Spleen (tissue), 11 donors: ENCODE measurements around the gene PPP1R9A. TPM values are rescaled to one million over a fixed set of nuclear protein-coding genes. Genes with fewer than 3 reads are reported as not detected.

Source experiments
- DNase-seq: peaks from one replicate; pipeline ENCODE4 v3.0.0-alpha.2; 2020
- H3K27ac ChIP-seq, 8 donors: fragments of 200-600 bp; sonication (generic) in 7 of 8; 1 replicate in 4 of 8; 2 replicates in 4 of 8; pipeline versions ENCODE4 v1.5.0 to v1.8.0; 2016 to 2021; ENCODE audit warnings: inconsistent platforms in 4 of 8, mild to moderate bottlenecking in 4 of 8, moderate library complexity in 1 of 8
- H3K27me3 ChIP-seq, 7 donors: fragments of 200-600 bp; sonication (generic) in 6 of 7; replicated peaks in 1 of 7; 1 replicate in 4 of 7; 2 replicates in 3 of 7; pipeline versions ENCODE4 v1.5.0 to v1.8.0; 2016 to 2021; ENCODE audit warnings: inconsistent platforms in 3 of 7, mild to moderate bottlenecking in 1 of 7
- H3K36me3 ChIP-seq, 6 donors: fragments of 200-600 bp; sonication (generic) in 5 of 6; 1 replicate in 4 of 6; 2 replicates in 2 of 6; pipeline versions ENCODE4 v1.5.0 to v1.8.0; 2016 to 2021; ENCODE audit warnings: inconsistent platforms in 2 of 6
- H3K4me1 ChIP-seq, 6 donors: fragments of 200-600 bp; sonication (generic) in 5 of 6; 1 replicate in 3 of 6; 2 replicates in 3 of 6; pipeline versions ENCODE4 v1.5.0 to v1.8.0; 2016 to 2021; ENCODE audit warnings: inconsistent platforms in 3 of 6
- H3K4me3 ChIP-seq, 8 donors: fragments of 200-600 bp; sonication (generic) in 7 of 8; 1 replicate in 4 of 8; 2 replicates in 4 of 8; pipeline versions ENCODE4 v1.5.0 to v1.8.0; 2016 to 2021; ENCODE audit warnings: inconsistent platforms in 4 of 8, mild to moderate bottlenecking in 4 of 8, moderate library complexity in 2 of 8
- H3K9me3 ChIP-seq, 8 donors: fragments of 200-600 bp; sonication (generic) in 7 of 8; 1 replicate in 4 of 8; 2 replicates in 4 of 8; pipeline versions ENCODE4 v1.5.0 to v1.8.0; 2016 to 2021; ENCODE audit warnings: inconsistent platforms in 4 of 8
- POLR2A ChIP-seq, 3 donors: fragments of 450-650 bp; IDR thresholded peaks; one replicate each; pipeline ENCODE4 v1.5.1; 2017; ENCODE audit warnings: antibody characterized with exemption in 3 of 3, mild to moderate bottlenecking in 1 of 3
- POLR2AphosphoS5 ChIP-seq, 3 donors: sonication (generic); formaldehyde crosslinking; IDR thresholded peaks; one replicate each; pipeline ENCODE4 v1.5.1; 2017; ENCODE audit warnings: antibody characterized with exemption in 3 of 3
- WGBS, 5 donors: extraction: QIAGEN DNeasy Blood & Tissue Kit in 3 of 5; methylation state at CpG; one replicate each; pipeline versions ENCODE4 v1.1.5 to v1.1.7; 2013 to 2018; 5-methylcytosine and 5-hydroxymethylcytosine counted together
- intact Hi-C: fragments of 100-400 bp; cut with DNase I; formaldehyde crosslinking; loops from one replicate; pipeline ENCODE4 v1.15.0; 2023; ENCODE audit warnings: low total_unique reads
- polyA plus RNA-seq, 3 donors: library from polyadenylated mRNA; stranded (reverse); fragments of 200-250 nt; gene quantifications; one replicate each; pipeline ENCODE4 v1.2.1, GENCODE V29; 2013
- total RNA-seq, 7 donors: library from RNA; depleted of rRNA in 3 of 7; stranded (reverse); fragments of >200 nt in 3 of 7; fragmentation: NEBNext Ultra II Directional in 4 of 7; extraction: Animal tissue kit (Norgen Biotek cat#: 25700) in 4 of 7; gene quantifications; one replicate each; pipeline versions ENCODE4 v1.1.0 to v1.2.1, GENCODE V29; 2016 to 2021
- TF ChIP-seq, protein P1 (sequence below), 11 experiments: fragments of 200-600 bp in 7 of 11; fragments of 450-650 bp in 4 of 11; sonication (generic) in 4 of 11; IDR thresholded peaks in 8 of 11; conservative IDR thresholded peaks in 3 of 11; 1 replicate in 7 of 11; 2 replicates in 4 of 11; pipeline versions ENCODE4 v1.4.0 to v1.8.0; 2016 to 2021; ENCODE audit warnings: antibody characterized with exemption in 11 of 11, inconsistent platforms in 4 of 11, mild to moderate bottlenecking in 1 of 11
- donor health status: healthy with polysubstance abuse.
- donor health status: DM: no; HTN: no; CAD: no; lungs with moderate emphysema.
- donor health status: DM: no; HTN: no; CAD: no.
- donor health status: Bipolar disorder and iron deficiency.
- donor health status: healthy.
- donor health status: DM: no; HTN: no; CAD: no.
- donor health status: DM: yes; HTN: yes; CAD: no.

Gene PPP1R9A
- total and polyA plus RNA-seq, 10 donors = 0.52 to 24.1 (median 10.9) TPM

- no peak for TF ChIP-seq POLR2A (IDR thresholded peaks at IDR 0.05)
- TF ChIP-seq POLR2AphosphoS5 (IDR thresholded peaks at IDR 0.05) = no peak
- TF ChIP-seq, protein P1, sequence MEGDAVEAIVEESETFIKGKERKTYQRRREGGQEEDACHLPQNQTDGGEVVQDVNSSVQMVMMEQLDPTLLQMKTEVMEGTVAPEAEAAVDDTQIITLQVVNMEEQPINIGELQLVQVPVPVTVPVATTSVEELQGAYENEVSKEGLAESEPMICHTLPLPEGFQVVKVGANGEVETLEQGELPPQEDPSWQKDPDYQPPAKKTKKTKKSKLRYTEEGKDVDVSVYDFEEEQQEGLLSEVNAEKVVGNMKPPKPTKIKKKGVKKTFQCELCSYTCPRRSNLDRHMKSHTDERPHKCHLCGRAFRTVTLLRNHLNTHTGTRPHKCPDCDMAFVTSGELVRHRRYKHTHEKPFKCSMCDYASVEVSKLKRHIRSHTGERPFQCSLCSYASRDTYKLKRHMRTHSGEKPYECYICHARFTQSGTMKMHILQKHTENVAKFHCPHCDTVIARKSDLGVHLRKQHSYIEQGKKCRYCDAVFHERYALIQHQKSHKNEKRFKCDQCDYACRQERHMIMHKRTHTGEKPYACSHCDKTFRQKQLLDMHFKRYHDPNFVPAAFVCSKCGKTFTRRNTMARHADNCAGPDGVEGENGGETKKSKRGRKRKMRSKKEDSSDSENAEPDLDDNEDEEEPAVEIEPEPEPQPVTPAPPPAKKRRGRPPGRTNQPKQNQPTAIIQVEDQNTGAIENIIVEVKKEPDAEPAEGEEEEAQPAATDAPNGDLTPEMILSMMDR (IDR thresholded peaks at IDR 0.05 in 8 of 11, conservative IDR thresholded peaks at IDR 0.05 in 3 of 11) = no peak
- intact Hi-C loops = no loop called here
- H3K27me3 ChIP-seq = no peaks in the 10 kb centered on the region
- no peaks in the 10 kb centered on the region for H3K36me3 ChIP-seq
- DNase-seq = no peak
- peaks cover 0 to 6% (median 0%) of the 10 kb centered on the region in 8 donors for H3K9me3 ChIP-seq
- WGBS, 5 donors = 94 to 97% (median 96%) methylated on average over 4 of the region's 4 CpGs
- no peak overlapping the region for H3K27ac ChIP-seq
- no peak overlapping the region for H3K4me3 ChIP-seq
- no peaks in the 10 kb centered on the region for H3K4me1 ChIP-seq
Measured at GRCh38 chr7:95144256-95144655, 236.9 kb downstream of the PPP1R9A start.

- Histone ChIP-seq H3K27ac (no peak overlapping the region), H3K36me3 (no peaks in the 10 kb centered on the region), H3K4me3 (no peak overlapping the region), H3K9me3 (peaks cover 0 to 6% (median 0%) of the 10 kb centered on the region in 8 donors), H3K4me1 (no peaks in the 10 kb centered on the region), H3K27me3 (no peaks in the 10 kb centered on the region)
- TF ChIP-seq, protein P1 (IDR thresholded peaks at IDR 0.05 in 8 of 11, conservative IDR thresholded peaks at IDR 0.05 in 3 of 11) = no peak
- TF ChIP-seq POLR2AphosphoS5 (IDR thresholded peaks at IDR 0.05) (no peak), POLR2A (IDR thresholded peaks at IDR 0.05) (no peak)
- 86 to 99% (median 98%) methylated on average over 4 to 5 of the region's 5 CpGs for WGBS, 5 donors
- intact Hi-C loops = no loop called here
- peak; percentile 59 for DNase-seq
Measured at GRCh38 chr7:95155965-95156364, 248.6 kb downstream of the PPP1R9A start.

- peaks cover 0 to 6% (median 0%) of the 10 kb centered on the region in 8 donors for H3K9me3 ChIP-seq
- H3K27me3 ChIP-seq = no peaks in the 10 kb centered on the region
- TF ChIP-seq, protein P1 (IDR thresholded peaks at IDR 0.05 in 8 of 11, conservative IDR thresholded peaks at IDR 0.05 in 3 of 11) = no peak
- no peak for TF ChIP-seq POLR2A (IDR thresholded peaks at IDR 0.05)
- intact Hi-C loops = no loop called here
- H3K36me3 ChIP-seq = no peaks in the 10 kb centered on the region
- WGBS, 5 donors = 89 to 97% (median 95%) methylated on average over 6 to 8 of the region's 8 CpGs
- H3K4me1 ChIP-seq = no peaks in the 10 kb centered on the region
- DNase-seq = peak; percentile 53
- H3K4me3 ChIP-seq = no peak overlapping the region
- no peak overlapping the region for H3K27ac ChIP-seq
Measured at GRCh38 chr7:95157381-95157780, 250.0 kb downstream of the PPP1R9A start.

- DNase-seq = no peak
- H3K27ac ChIP-seq = no peak overlapping the region
- H3K4me3 ChIP-seq = no peak overlapping the region
- intact Hi-C loops = no loop called here
- H3K4me1 ChIP-seq = no peaks in the 10 kb centered on the region
- H3K9me3 ChIP-seq = no peaks in the 10 kb centered on the region
- H3K36me3 ChIP-seq = no peaks in the 10 kb centered on the region
- no peaks in the 10 kb centered on the region for H3K27me3 ChIP-seq
- TF ChIP-seq POLR2A (IDR thresholded peaks at IDR 0.05) (no peak), POLR2AphosphoS5 (IDR thresholded peaks at IDR 0.05) (no peak)
- TF ChIP-seq, protein P1 (IDR thresholded peaks at IDR 0.05 in 8 of 11, conservative IDR thresholded peaks at IDR 0.05 in 3 of 11) = no peak
Measured at GRCh38 chr7:95169678-95170077, 262.3 kb downstream of the PPP1R9A start.
